Cardiac fibroblast (primary cell): Measurements from ENCODE around the gene FANCM.

Source experiments
- DNase-seq, 2 donors: peaks; one replicate each; pipeline versions ENCODE4 v3.0.0 to v3.0.0-alpha.2; 2010; ENCODE audit warnings: low read depth in 2 of 2
- H3K4me3 ChIP-seq, 2 donors: replicated peaks in 1 of 2; 1 replicate in 1 of 2; 2 replicates in 1 of 2; pipeline ENCODE4 v1.5.1; 2011; ENCODE audit warnings: low read depth in 2 of 2, low read length in 2 of 2, mild to moderate bottlenecking in 2 of 2, moderate library complexity in 1 of 2
- TF ChIP-seq, protein P1 (sequence below): IDR thresholded peaks from one replicate; pipeline ENCODE4 v1.5.1; 2011; ENCODE audit warnings: low read depth, mild to moderate bottlenecking, low read length, inconsistent platforms

The FANCM gene

GRCh38 chr14:45249856-45250575 is 114.3 kb downstream of the FANCM start:
- H3K4me3 ChIP-seq: peak overlapping the region; percentile 11 to 22

More at GRCh38 chr14:45249856-45250575, 114.3 kb downstream of the FANCM start:
- TF ChIP-seq, protein P1, sequence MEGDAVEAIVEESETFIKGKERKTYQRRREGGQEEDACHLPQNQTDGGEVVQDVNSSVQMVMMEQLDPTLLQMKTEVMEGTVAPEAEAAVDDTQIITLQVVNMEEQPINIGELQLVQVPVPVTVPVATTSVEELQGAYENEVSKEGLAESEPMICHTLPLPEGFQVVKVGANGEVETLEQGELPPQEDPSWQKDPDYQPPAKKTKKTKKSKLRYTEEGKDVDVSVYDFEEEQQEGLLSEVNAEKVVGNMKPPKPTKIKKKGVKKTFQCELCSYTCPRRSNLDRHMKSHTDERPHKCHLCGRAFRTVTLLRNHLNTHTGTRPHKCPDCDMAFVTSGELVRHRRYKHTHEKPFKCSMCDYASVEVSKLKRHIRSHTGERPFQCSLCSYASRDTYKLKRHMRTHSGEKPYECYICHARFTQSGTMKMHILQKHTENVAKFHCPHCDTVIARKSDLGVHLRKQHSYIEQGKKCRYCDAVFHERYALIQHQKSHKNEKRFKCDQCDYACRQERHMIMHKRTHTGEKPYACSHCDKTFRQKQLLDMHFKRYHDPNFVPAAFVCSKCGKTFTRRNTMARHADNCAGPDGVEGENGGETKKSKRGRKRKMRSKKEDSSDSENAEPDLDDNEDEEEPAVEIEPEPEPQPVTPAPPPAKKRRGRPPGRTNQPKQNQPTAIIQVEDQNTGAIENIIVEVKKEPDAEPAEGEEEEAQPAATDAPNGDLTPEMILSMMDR: no peak
- DNase-seq: peak; percentile 81 to 88
